Posterior cingulate gyrus (tissue), 11 donors: Measurements from ENCODE around the gene SLC16A13.
A peak's percentile ranks its signal among the peaks of the same experiment; 100 is the strongest.

ENCODE experiments used
- DNase-seq, 10 donors: peaks; one replicate each; pipeline versions ENCODE4 v3.0.0 to v3.0.0-alpha.2; 2020 to 2021; ENCODE audit warnings: mixed read lengths in 3 of 10
- intact Hi-C: fragments of 100-400 bp; cut with DNase I; formaldehyde crosslinking; loops from one replicate; pipeline ENCODE4 v1.15.1; 2023

Gene SLC16A13

GRCh38 chr17:7010523-7010922, 25.3 kb upstream of the SLC16A13 start:
- DNase-seq = peak in 1 of 10 donors; percentile 4
- intact Hi-C loops = no loop called here

DNA sequence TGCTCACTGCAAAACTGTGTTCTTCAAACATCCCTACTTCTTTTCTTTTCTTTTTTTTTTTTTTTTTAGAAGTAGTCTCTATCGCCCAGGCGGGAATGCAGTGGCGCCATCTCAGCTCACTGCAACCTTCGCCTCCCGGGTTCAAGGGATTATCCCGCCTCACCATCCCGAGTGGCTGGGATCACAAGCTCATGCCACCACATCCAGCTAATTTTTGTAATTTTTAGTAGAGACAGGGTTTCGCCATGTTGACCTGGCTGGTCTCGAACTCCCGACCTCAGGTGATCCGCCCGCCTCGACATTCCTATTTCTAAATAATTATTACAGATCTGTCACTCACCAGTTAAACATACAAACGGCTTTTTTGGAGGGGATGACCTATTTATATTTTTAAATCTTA, 24.4 kb upstream of the SLC16A13 start:
- peak in 1 of 10 donors; percentile 25 for DNase-seq
- intact Hi-C loops = no loop called here

DNA sequence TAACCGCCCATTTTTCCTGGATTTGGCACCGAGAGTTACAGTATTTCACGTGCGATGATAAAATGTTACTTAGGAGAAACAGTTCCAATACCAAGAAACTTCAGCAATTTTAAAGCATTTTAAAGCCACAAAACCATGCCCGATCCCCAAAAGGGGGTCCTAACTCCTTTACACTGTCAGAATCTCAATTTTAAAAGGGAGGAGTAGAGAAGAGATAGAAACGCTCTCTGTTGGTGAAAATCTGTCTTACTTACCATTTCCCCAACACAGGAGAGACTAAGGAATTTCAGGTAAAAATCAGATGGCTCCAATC, 23.9 kb upstream of the SLC16A13 start:
- intact Hi-C loops = no loop called here
- no peak for DNase-seq

DNA sequence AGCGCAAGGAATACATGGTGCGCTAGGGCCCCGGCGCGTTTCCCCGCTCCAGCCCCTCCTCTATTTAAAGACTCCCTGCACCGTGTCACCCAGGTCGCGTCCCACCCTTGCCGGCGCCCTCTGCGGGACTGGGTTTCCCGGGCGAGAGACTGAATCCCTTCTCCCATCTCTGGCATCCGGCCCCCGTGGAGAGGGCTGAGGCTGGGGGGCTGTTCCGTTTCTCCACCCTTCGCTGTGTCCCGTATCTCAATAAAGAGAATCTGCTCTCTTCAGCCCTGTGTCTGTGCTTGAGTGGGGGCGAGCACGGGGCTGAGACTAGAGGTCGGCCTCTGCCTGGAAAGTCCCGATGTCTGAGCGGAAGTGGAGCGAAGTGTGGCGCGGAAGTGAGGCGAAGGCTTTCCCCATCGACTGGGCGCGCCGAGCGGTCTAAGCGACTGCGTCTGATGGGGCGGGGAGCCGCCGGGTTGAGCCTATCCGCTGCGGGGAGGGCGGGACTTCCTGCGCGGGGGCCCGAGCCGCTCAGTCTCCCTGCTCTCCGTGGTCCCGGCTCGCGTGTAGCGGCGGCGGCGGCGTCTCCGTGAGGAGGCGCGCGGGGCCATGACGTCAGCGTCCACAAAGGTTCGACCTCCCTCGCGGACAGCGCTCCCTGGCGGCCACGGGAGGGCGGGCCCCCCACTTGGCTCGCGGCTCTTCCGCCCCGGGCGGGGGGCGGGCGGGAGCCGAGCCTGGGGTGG, 21.4 kb upstream of the SLC16A13 start:
- peak; percentile 93 to 100 (median 98) for DNase-seq
- intact Hi-C loops = no loop called here

DNA sequence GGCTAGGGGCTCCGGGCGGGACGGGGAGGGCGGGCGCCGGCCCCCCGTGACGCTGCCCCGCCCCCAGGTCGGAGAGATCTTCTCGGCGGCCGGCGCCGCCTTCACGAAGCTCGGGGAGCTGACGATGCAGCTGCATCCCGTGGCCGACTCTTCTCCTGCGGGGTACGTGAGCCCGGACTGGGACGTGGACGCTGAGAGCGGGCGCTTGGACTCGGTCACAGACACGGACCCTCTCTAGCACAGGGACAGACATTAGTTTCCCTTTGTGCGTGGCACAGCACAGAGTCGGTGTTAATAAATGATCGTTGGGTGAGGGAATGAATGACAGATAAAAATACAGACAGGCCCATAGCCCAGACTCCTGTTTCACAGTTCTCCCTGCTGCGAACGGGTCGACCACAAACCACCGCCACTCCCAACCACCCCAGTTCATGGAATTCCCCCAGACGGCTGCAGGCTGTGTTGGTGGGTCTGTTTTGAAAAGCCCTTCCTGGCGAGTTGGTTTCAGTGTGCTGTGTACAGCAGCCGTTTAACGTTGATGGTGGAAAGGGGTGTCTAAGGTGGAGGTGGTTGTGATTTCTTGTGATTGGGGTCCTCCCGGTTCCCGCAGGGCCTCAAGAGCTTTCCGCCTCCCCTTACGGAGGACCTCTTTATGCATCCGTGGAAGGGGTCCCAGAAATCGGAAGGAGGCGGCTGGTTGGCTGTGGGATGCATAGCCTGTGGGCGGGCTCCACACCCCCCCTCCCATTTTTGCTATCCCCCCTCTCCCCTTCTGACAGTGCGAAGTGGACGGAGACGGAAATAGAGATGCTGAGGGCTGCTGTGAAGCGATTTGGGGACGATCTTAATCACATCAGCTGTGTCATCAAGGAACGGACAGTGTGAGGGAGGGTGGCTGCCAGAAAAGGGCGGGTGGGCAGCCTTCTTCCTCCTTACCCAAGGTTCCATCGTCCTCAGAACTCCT, 20.5 kb upstream of the SLC16A13 start:
- DNase-seq = peak in 3 of 10 donors; percentile 72 to 96 (median 76)
- intact Hi-C loops = no loop called here

- peak in 2 of 10 donors; percentile 13 to 33 for DNase-seq
- intact Hi-C loops = no loop called here
Measured at GRCh38 chr17:7016418-7016817, 19.4 kb upstream of the SLC16A13 start.

- intact Hi-C loops = no loop called here
- DNase-seq = peak in 2 of 10 donors; percentile 50 to 67
Measured at GRCh38 chr17:7016886-7017826, 18.7 kb upstream of the SLC16A13 start.

- intact Hi-C loops = no loop called here
- DNase-seq = peak in 2 of 10 donors; percentile 45 to 69
Measured at GRCh38 chr17:7017827-7018200, 18.0 kb upstream of the SLC16A13 start.

DNA sequence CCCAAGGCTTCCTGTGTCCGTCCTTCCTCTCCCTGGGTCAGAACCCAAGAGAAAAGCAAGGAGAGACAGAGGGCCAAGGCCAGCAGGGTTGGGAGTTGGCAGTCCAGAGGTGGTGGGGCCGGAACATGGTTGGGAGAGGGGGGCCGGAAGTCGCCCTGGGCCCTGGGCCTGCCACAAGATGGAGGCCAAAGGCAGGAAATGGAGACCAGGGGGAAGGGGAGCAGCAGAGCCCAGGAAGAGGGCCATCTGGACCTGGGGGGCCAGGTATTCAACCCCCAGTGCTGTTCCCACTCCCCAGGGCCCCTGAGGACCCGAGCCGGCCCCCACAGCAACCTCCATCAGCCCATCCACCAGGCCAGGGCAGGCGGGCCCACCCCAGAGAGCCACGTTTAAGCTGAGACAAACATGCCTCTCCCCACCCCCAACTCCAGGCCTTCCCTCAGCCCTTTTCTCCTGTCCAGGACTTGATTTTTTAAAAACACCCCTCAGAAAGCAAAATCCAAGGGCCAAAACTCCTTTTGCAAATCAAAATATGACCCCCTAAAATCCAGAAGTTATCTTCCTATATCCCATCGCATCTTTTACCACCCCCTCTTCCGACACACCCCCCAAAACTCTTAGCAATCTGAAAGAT, 17.4 kb upstream of the SLC16A13 start:
- intact Hi-C loops = no loop called here
- peak in 2 of 10 donors; percentile 76 to 86 for DNase-seq

- DNase-seq = peak in 3 of 10 donors; percentile 69 to 83 (median 77)
Measured at GRCh38 chr17:7019367-7019766, 16.4 kb upstream of the SLC16A13 start.

GRCh38 chr17:7019839-7020519, 15.8 kb upstream of the SLC16A13 start:
- intact Hi-C loops = loop anchor here (5.0 kb wide), 2 partner anchors 108 to 178 kb away; no protein-coding TSS in a partner anchor
- peak in 5 of 10 donors; percentile 45 to 90 (median 77) for DNase-seq

More at GRCh38 chr17:7019367-7019766, 16.4 kb upstream of the SLC16A13 start:
- intact Hi-C loops = no loop called here

DNA sequence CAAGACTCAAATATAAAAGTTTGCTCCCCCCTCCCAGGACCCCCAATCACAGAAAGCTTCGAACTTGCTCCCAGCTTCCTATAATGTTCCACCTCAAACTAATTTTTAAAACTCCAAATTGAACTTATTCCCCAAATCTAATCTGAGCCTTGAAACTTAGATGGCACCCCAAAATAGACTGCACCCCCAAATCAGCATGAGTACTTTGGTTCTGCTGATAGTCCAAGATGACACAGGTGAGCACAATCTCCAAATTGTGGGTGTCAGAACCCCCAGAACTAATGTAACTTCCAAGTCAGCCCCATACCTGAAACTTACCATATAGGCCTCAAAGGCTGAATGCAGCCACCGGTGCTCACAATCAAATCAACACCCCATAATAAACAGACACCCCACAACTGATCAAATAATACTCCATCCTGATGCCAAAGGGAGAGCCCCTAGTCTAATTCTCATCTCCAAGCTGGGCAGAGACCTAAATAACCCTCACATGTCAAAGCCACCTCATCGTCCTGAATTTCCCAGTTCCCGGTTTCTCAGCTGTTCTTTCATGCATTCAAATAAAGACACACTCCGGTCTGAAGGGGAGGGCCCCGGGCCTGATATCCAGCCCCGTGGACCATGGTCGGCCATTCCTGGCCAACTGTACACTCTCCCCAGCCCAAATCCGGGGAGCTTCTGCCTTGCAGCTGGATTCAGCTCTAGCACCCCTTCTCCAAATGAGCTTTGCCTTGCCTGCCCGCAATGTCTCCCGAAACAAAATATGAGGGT, 14.7 kb upstream of the SLC16A13 start:
- DNase-seq = peak in 2 of 10 donors; percentile 29 to 63
- intact Hi-C loops = loop anchor here (5.0 kb wide), 2 partner anchors 109 to 179 kb away; no protein-coding TSS in a partner anchor

DNA sequence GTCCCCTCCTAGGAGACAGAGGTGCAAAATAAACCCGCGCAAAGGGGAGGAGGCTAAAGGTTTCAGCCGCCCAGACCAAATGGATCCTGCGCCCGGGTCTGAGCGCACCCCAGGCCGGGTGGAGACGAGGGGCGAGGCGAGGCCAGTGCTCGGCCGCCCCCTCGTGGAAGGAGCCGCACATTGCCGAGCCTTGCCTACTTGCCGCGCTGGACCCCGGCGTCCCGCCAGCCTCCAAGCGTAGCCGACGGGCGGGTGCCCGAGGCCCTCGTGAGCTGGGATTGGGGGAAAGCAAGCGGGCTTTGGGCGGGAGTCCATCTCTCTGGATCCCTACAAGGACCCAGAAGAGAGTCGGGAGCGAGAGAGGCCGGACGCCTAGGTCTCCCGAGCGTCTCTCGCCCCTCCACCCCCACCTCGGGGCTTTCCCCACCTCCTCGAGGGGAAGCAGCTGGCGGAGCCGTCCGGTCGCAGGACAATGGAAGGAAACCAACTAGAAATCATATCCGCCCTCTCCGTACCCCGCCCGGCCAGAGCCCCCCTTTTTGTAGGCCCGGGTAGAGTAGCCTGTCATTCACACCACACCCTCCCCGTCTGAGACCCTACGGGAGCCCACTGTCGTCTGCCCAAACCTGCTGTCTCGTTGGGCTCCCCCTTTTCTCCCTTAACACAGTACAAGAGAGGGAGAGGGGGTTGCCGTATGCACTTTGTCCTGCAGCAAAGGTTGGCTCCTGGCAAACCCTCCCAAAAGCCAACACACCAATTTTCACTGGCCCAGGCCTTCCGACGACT, 13.6 kb upstream of the SLC16A13 start:
- intact Hi-C loops = loop anchor here (5.0 kb wide), 2 partner anchors 110 to 180 kb away; no protein-coding TSS in a partner anchor

DNA sequence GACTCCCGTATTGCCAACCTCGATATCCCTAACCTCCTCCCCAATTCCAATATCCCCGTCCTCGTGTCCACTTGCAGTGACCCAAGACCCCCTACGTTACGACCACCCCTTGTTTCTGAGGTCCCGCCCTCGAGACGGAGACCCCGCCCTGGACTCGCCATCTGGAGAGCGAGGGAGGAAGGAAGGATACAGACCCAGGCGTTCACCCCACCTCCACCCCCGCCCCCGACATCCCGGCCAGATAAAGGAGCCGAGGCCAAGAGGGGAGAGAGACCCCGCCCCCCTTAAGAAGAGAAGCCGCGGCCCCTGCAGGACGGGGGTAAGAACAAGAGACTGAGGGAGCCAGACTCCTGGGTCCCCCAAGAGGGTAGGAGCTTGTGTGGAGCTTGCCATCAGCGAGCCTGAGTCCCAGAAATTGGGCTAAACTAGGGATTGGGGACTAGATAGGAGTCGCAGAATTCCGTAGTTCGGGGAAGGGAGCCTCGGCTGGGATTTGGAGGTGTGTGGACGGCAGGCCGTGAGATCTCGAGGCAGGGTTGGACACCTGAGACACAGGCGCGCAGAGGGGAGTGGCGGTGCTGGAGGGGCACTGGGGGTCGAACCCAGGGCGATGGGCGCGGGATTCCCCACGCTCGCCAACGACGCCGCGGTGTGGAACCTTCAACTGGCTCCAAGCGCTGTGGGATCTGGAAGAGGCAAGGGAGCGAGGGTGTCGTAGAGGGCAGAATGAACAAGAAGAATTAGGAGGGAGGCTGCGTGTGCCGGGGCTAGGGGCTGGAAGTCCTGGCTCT, 12.8 kb upstream of the SLC16A13 start, which contains the start of gene BCL6B:
TSS of gene BCL6B (plus strand) at position 270 of the 791 bp plus-strand sequence. CDS start 622 bp downstream, outside the sequence.
- intact Hi-C loops = loop anchor here (5.0 kb wide), 2 partner anchors 111 to 181 kb away; no protein-coding TSS in a partner anchor
- peak in 2 of 10 donors; percentile 68 to 77 for DNase-seq

More for the DNA sequence above, 13.6 kb upstream of the SLC16A13 start:
- DNase-seq = peak in 9 of 10 donors; percentile 52 to 96 (median 69)

DNA sequence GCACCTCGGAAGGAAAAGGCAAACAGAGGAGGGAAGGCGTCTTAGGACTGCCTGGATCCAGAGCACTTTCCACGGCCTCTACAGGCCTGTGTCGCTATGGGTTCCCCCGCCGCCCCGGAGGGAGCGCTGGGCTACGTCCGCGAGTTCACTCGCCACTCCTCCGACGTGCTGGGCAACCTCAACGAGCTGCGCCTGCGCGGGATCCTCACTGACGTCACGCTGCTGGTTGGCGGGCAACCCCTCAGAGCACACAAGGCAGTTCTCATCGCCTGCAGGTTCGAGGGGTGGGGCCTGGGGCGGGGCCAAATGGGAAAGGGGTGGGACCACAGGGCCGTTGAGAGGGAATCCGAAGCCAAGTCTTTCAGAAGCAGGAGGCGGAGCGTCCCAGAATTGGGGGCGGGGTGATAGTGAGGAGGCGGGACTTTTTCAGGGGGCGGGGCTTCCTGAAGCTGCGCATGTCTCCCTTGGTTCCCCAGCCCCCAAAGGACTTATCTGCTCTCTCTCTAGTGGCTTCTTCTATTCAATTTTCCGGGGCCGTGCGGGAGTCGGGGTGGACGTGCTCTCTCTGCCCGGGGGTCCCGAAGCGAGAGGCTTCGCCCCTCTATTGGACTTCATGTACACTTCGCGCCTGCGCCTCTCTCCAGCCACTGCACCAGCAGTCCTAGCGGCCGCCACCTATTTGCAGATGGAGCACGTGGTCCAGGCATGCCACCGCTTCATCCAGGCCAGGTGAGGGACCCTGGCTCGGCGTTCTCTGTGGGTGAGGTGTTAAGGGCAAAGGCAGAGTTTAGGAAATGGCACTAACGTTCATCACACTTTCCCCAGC, 12.0 kb upstream of the SLC16A13 start:
- DNase-seq = peak in 8 of 10 donors; percentile 65 to 96 (median 76)
- intact Hi-C loops = loop anchor here (5.0 kb wide), 2 partner anchors 111 to 181 kb away; no protein-coding TSS in a partner anchor
